Peyer's patch (tissue), 4 donors: Measurements from ENCODE around the gene CADPS. TPM values are rescaled to one million over a fixed set of nuclear protein-coding genes. Genes with fewer than 3 reads are reported as not detected.

ENCODE experiments used
- DNase-seq, 3 donors: peaks; one replicate each; pipeline ENCODE4 v3.0.0-alpha.2; 2017 to 2019
- H3K27ac ChIP-seq, 4 donors: fragments of 200-600 bp; sonication (generic); one replicate each; pipeline ENCODE4 v1.5.1; 2016 to 2019
- H3K27me3 ChIP-seq, 2 donors: fragments of 200-600 bp; sonication (generic); one replicate each; pipeline ENCODE4 v1.5.1; 2019
- H3K36me3 ChIP-seq, 3 donors: fragments of 200-600 bp; sonication (generic); one replicate each; pipeline ENCODE4 v1.5.1; 2016 to 2019
- H3K4me1 ChIP-seq, 4 donors: fragments of 200-600 bp; sonication (generic); one replicate each; pipeline ENCODE4 v1.5.1; 2016 to 2019
- H3K4me3 ChIP-seq, 4 donors: fragments of 200-600 bp; sonication (generic); 1 replicate in 3 of 4; 2 replicates in 1 of 4; pipeline ENCODE4 v1.5.1; 2016 to 2019; ENCODE audit warnings: mild to moderate bottlenecking in 1 of 4
- H3K9me3 ChIP-seq, 4 donors: fragments of 200-600 bp; sonication (generic); one replicate each; pipeline ENCODE4 v1.5.1; 2016 to 2019; ENCODE audit warnings: mild to moderate bottlenecking in 1 of 4
- CTCF ChIP-seq, 6 experiments: fragments of 450-650 bp in 4 of 6; fragments of 200-600 bp in 2 of 6; sonication (generic) in 1 of 6; IDR thresholded peaks; one replicate each; pipeline ENCODE4 v1.5.1; 2017 to 2019; ENCODE audit warnings: antibody characterized with exemption in 6 of 6, mild to moderate bottlenecking in 3 of 6, moderate library complexity in 1 of 6
- POLR2A ChIP-seq, 2 donors: fragments of 450-650 bp; IDR thresholded peaks; one replicate each; pipeline ENCODE4 v1.5.1; 2017; ENCODE audit warnings: antibody characterized with exemption in 2 of 2, mild to moderate bottlenecking in 2 of 2, moderate library complexity in 2 of 2
- total RNA-seq, 4 donors: library from RNA; depleted of rRNA; stranded (reverse); fragments of >200 nt; gene quantifications; one replicate each; pipeline ENCODE4 v1.1.0, GENCODE V29; 2016

The CADPS gene
- total RNA-seq, 4 donors from 2014 or later: 6.4 to 29.7 (median 18.1) TPM

DNA sequence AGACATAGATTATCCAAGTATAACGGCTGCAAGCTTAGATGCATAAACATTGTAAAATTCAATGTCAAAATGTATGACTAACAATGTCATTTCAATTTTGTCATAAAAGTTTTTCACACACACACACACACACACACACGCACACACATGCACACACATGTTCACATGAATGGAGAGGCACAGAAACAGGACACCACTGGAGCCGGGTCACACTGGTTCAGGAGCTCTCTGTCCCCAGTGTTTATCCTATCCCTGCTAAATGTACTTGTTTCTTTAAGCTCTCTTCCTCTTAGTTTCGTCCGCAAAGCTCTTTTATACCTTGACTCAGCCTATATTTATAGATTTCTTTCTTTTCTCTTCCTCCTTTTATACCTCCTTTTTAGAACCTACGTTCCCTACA lies 249.9 kb downstream of the CADPS start:
- no peak overlapping the region for H3K27ac ChIP-seq
- no peak overlapping the region for H3K4me3 ChIP-seq
- H3K9me3 ChIP-seq: no peaks in the 10 kb centered on the region
- TF ChIP-seq POLR2A (IDR thresholded peaks at IDR 0.05) (no peak), CTCF (IDR thresholded peaks at IDR 0.05) (no peak)
- H3K36me3 ChIP-seq: no peaks in the 10 kb centered on the region
- DNase-seq: no peak
- H3K4me1 ChIP-seq: no peaks in the 10 kb centered on the region
- no peaks in the 10 kb centered on the region for H3K27me3 ChIP-seq

GRCh38 chr3:62624185-62624584 lies 251.0 kb downstream of the CADPS start:
- no peak for DNase-seq
- no peaks in the 10 kb centered on the region for H3K27me3 ChIP-seq
- no peaks in the 10 kb centered on the region for H3K4me1 ChIP-seq
- H3K27ac ChIP-seq: no peak overlapping the region
- H3K4me3 ChIP-seq: no peak overlapping the region
- TF ChIP-seq CTCF (IDR thresholded peaks at IDR 0.05): no peak
- TF ChIP-seq POLR2A (IDR thresholded peaks at IDR 0.05): no peak
- H3K36me3 ChIP-seq: no peaks in the 10 kb centered on the region
- H3K9me3 ChIP-seq: no peaks in the 10 kb centered on the region

DNA sequence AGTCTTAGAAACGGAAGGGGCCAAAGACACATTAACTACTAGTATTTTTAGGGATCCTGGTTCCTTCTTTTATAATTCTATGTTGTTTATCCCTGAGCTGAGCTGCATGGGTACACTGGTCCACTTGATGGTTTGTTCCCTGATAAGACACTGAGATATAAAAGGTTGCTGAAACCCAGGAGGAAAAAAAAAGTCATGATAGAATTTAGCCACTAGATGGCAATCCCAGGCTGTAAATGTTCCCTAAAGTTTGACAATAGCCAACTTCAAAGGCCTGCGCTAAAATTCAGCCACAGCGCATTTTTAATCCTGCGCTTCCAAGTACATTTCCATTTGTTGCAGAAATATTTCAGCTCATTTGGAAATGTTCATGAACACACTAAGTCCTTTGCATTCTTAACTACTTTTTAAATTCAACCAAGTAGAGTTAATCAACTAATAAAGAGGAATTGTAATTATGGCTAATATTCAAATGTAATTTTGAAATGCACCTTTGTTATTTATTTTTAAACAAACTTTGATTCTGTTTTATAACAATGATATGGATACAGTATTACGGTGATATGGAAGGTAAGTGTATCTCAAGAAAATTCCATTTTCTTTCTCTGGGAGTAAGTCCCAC lies 252.6 kb downstream of the CADPS start:
- TF ChIP-seq CTCF (IDR thresholded peaks at IDR 0.05) (peak in 5 of 6 experiments; percentile 8 to 74 (median 61)), POLR2A (IDR thresholded peaks at IDR 0.05) (no peak)
- Histone ChIP-seq H3K9me3 (no peaks in the 10 kb centered on the region), H3K27me3 (no peaks in the 10 kb centered on the region), H3K36me3 (no peaks in the 10 kb centered on the region), H3K4me3 (no peak overlapping the region), H3K27ac (no peak overlapping the region), H3K4me1 (no peaks in the 10 kb centered on the region)
- DNase-seq: no peak

- Histone ChIP-seq H3K4me1 (no peaks in the 10 kb centered on the region), H3K4me3 (no peak overlapping the region), H3K36me3 (no peaks in the 10 kb centered on the region), H3K9me3 (no peaks in the 10 kb centered on the region), H3K27ac (no peak overlapping the region), H3K27me3 (no peaks in the 10 kb centered on the region)
- no peak for DNase-seq
- TF ChIP-seq CTCF (IDR thresholded peaks at IDR 0.05): no peak
- TF ChIP-seq POLR2A (IDR thresholded peaks at IDR 0.05): no peak
Measured at GRCh38 chr3:62621925-62622324, 253.3 kb downstream of the CADPS start.

DNA sequence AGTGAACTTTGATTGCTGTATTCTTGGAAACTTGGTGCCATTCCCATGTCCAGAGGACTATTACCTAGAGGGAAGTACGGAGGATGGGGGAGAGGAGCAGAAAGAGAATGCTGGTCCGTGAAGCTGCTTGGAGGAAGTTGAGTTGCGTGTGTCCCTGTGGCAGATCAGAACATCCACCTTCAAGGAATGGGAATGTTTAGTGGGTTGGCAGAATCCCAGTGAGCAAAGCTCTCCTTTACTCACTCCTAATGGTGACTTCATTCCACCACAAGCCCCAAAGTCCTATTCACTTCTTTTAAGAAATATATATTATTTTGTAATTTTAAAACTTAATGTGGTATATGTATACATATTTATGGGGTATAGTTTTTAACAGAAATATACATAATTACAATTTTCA lies 254.0 kb downstream of the CADPS start:
- Histone ChIP-seq H3K27me3 (no peaks in the 10 kb centered on the region), H3K4me1 (no peaks in the 10 kb centered on the region), H3K9me3 (no peaks in the 10 kb centered on the region), H3K27ac (no peak overlapping the region), H3K4me3 (no peak overlapping the region), H3K36me3 (no peaks in the 10 kb centered on the region)
- DNase-seq: no peak
- TF ChIP-seq POLR2A (IDR thresholded peaks at IDR 0.05) (no peak), CTCF (IDR thresholded peaks at IDR 0.05) (no peak)
